ENCODE data around the gene FXYD2.

GRCh38 chr11:117871160-117871559 is 46.6 kb upstream of the FXYD2 start:
- TF ChIP-seq SMAD1 (IDR thresholded peaks at IDR 0.05; ENCODE audit: low read depth, partially characterized antibody) (no peak), POLR2A (IDR thresholded peaks at IDR 0.05; ENCODE audit: low read depth, low read length) (no peak), STAT3 (IDR thresholded peaks at IDR 0.05; ENCODE audit: low read depth, low read length) (no peak), YY1 (IDR thresholded peaks at IDR 0.05; ENCODE audit: low read depth, low read length) (no peak), TAF1 (IDR thresholded peaks at IDR 0.05; ENCODE audit: borderline replicate concordance, low read depth, low read length) (no peak), SUZ12 (IDR thresholded peaks at IDR 0.05; ENCODE audit: unreplicated experiment) (no peak), CTCF (IDR thresholded peaks at IDR 0.05 in 2 of 3, conservative IDR thresholded peaks at IDR 0.05 in 1 of 3; ENCODE audit: control insufficient read depth in 2 of 3, extremely low read depth in 1 of 3, insufficient read depth in 1 of 3, low read depth in 3 of 3, low read length in 3 of 3) (no peak), FOXK2 (IDR thresholded peaks at IDR 0.05) (no peak), EZH2 (IDR thresholded peaks at IDR 0.05; ENCODE audit: borderline replicate concordance, control insufficient read depth, low read depth, low read length) (no peak), POLR2AphosphoS2 (IDR thresholded peaks at IDR 0.05; ENCODE audit: low read depth, low read length) (no peak), KLF5 (IDR thresholded peaks at IDR 0.05; ENCODE audit: partially characterized antibody) (no peak), E2F4 (IDR thresholded peaks at IDR 0.05; ENCODE audit: low read depth, low read length) (no peak)
